T-helper 9 cell (primary cell): ENCODE data around the gene SLX4IP.
"Not testable (repeated sequence)": the region's sequence is repeated elsewhere in the genome, so short reads cannot be mapped to it uniquely, and the experiment has no call there.

Source experiments
- DNase-seq: peaks from one replicate; pipeline ENCODE4 v3.0.0-alpha.2; 2020

SLX4IP gene

DNA sequence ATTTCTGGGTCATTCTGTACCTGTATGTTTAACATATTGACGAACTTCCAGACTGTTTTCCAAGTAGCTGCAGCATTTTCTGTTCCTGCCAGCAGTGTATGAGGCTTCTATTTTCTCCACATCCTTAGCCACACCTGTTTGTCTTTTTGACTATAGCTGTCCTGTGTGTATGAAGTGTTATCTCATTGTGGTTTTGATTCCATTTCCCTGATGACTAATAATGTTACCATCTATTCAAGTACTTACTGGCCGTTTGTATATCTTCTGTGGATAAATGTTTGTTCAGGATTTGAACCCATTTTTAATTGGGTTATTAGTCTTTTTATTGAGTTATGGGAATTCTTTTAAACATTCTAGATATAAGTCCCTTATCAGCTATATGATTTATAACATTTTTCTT is 143.5 kb downstream of the SLX4IP start:
- no peak for DNase-seq

DNA sequence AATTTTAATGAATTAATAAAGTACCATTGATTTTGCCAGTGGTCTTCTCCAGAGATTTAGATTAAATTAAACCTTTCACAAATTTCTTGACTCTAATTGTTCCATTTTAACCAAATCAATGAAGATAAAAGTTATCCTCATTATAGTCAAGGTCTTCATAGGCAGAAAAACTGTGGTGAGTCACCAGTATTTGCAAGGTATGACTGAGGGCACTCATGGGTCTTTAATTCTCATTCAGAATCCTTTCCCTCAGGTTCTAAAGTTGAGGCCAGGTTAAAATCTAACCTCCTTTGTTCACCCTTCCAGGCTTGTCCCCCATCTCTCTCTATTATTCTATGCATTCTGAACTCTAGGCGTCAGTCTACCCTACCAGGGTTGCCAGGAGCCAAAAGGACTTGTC is 144.8 kb downstream of the SLX4IP start:
- DNase-seq, result no peak

DNA sequence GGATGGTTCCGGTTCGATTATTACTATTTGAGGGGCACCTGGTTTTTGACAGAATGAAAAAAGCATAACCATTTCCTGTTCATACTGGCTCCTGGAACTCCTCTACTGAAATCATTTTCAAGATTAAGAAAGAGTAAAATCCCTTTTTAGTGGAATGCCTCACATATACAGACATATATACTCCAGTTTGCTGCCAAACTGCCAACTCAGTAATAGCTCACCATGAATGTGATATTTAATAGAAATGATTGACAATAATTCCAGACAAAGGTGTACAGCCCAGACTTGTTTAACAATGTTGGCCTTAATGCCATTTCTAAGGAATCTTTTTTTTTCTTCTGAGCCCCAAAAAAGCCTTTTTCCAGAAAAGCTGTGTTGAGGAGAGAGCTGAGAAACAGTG is 145.6 kb downstream of the SLX4IP start:
- DNase-seq, result no peak

DNA sequence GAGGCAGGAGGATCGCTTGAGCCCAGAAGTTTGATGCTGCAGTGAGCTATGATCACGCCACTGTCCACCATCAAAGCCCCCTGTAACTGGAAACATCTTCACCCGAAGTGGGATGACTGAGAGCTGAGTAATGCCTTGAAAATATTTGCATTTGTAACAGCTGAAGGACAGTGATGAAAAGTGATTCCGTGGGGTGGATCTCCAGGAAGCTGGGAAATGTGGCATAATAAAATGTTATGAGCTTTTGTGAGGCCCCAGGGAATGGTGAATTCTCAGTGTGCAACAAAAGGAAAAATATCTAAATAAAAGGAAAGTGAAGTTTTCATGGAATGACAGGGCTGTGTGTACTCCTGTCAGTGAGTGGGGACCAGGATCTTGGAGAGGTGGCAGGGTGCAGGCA is 146.7 kb downstream of the SLX4IP start:
- DNase-seq, result no peak

DNA sequence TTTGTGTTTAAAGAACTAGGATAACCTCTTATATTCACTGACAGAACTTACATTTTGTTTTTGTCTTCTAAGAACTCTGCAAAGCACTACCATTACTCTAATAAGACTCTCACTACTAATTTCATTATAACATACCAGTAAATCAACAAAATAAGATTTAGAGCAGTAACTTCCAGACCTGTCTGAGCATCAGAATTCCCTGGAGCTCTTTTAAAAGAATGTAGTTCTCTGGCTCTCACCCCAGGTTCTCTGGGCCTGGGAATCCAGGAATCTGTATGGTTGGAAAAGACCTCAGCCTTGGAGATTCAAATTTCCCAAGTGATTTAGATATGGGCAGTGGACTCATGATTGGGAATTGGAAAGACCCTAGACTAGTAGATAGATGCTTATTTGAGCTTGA is 149.3 kb downstream of the SLX4IP start:
- no peak for DNase-seq

DNA sequence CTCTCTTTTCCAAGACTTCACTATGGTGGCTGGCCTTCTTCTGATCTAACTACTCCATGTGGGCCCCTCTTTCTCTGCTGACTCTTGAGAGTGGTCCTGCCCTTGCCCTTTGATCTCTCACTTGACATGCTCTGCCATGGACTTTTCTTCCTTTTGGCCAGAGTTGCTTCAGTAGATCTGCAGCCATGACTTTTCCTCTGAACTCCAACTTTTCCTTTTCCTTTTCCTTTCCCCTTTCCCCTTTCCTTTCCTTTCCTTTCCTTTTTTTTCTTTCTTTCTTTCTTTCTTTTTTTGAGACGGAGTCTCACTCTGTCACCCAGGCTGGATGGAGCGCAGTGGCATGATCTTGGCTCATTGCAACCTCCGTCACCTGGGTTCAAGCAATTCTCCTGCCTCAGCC is 150.2 kb downstream of the SLX4IP start:
- DNase-seq, result no peak

DNA sequence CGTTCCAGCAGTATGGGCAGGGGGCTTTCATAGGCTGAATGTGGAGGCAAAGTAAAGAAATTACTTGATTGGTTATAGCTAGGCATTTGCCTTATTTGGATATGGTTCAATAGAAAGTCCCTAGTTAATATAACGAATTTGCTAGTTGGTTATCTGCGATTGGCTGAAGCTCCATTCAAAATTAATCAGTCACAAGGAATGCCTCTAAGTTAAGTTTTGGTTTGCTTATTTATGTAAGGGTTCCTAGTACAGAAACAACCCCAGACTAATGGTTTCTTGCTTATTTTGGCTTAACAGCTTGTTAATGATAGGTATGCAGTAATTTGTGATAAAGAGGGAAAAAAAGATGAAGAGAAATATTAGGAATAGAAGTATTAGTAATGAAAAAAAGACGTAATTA is 151.2 kb downstream of the SLX4IP start:
- no peak for DNase-seq

DNA sequence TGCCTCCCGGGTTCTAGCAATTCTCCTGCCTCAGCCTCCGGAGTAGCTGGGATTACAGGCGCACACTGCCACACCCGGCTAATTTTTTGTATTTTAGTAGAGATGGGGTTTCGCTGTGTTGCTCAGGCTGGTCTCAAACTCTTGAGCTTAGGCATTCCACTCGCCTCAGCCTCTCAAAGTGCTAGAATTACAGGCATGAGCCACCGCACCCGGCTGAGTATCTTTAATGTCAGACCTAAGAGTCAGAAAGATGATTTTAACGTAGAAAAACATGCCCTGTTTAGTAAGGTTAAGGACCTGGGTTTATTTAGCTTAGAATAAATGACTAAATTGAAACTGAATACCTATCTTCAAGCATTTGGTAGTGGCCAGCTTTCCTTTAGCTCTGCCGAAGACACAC is 155.3 kb downstream of the SLX4IP start:
- DNase-seq, result not testable (repeated sequence)

DNA sequence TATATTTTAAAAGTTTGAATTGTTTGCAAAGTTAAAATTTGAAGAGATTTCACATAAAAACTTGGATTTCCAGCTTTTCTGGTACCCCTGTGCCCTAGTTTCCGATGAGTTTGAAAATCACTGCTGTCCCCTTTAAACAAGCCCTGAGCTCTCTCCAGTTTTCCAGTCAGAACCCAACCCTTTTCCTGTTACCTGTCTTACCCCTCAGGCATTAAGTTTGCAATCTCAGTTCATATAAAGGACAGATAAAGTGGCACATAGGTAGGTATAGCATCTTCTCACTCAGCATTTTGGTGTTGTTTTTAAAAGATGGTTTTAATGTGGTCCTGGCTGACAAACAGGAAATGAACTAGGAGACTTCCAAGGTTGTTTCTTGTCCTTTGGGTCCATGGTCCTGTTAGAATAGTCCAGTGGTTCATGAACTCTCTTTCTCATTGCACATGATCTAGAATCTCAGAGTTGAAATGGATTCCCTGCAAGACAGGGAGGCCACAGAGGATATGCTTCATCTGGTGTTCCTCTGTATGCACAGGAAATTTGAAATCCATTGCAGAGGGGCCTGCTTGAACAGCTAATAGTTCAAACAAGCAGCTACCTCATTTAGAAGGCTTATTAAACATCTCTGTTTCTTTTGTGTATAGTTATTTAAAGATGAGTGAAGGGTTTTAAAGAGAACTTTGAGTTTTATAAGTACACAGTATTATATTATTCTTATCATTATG is 156.0 kb downstream of the SLX4IP start:
- DNase-seq, result no peak

DNA sequence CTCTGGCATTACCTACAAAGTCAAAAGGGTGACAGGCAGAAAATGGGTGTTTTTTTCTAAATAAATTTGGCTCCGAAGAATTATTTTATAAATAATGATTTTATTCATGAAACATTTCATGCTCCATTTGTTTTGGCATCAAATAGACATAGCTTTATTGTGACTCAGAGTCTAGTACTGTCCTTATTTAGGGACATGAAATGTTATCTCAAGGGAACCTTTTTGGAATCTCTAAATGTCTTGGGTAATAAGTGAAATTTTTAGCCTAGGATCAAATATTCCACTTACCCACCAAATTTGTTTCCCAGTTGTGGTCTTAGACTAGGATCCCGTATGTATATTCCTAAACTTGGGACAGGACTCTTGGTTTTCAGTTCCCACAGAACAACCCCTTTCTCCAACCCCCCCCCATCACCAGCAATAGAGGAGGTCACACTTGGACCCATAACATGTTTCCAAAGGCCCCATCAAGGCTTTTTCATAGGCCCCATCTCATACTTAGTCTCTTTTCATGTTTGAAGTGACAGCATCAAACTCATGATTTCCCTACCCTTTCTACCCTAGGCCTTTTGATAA is 156.9 kb downstream of the SLX4IP start:
- DNase-seq, result no peak

DNA sequence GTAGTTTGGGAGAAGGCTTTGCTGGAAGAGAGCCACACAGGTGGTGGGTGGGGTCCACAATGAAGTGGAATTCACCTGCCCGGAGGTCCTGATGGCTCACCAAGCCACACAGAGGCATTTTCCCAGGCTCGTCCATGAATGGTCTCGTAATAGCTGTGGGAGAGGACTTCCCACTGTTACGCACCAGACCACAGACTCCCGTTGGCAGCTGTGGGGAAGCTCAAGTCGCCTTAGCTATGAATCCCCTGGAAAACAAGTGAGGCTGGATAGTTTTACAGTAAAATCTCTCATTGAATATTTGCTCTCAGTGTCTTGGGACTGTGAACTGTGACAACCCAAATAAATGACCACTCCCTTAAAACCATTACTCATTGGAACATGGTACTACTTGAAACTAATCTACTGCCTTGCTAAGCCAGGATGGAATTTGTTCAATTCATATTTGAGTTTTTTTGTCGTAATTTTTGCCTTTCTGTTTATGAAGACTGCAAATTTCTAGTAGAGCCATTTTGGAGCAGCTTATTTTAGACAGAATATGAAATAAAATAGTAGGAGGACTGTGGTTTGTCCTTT is 159.3 kb downstream of the SLX4IP start:
- DNase-seq, result no peak

DNA sequence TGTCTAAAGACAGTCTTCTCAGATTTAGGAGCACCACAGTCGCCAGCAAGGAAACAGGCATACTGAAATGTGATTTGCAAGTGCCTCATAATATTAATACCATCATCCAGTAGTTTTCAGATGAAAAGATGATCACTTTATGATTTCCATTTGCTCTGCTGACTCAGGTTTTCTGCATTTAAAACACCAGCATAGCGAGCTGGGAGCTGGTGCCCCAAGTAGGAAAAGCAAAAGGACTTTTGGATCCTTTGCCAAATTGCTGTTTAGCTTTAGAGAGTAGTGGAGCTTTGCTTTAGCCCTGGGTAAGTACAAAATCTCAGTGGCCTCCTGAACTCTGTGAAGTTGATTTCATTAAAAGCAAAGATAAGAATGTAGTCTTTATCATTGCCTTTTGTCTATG is 160.2 kb downstream of the SLX4IP start:
- no peak for DNase-seq

DNA sequence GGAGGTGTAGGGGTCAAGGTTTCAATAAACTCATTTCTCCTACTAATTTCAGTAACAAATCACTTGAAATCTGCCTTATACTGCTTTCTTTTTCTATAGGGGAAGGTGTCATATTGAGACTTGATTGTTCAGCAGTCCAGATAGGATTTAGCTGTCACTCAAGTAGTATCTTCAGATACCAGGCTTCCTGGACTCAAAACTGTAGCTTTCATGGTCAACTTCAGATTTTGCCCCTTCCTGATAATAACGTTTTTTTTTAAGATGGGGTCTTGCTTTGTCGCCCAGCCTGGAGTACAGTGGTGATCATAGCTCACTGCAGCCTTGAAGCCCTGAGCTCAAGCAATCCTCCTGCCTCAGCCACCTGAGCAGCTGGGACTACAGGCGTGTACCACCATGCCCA is 160.9 kb downstream of the SLX4IP start:
- DNase-seq, result no peak

DNA sequence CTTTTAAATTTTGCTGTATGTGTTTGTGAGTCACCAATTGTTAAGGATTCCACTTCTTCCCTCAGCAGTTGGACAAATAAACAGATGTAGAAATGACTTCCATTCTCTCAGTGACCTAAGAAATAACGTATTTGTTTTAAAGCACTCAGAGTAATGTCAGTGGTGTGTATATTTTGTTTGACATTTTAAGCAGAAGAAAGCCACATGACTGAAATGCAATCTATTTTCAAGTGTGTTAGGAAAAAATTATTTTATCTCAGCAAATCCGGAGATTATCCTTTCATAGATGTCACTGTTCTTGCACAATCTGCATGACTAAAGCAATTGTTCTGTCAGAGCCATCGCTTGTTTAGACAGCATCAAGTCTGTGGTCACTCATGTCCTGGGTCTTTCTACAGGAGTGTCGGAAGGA is 161.6 kb downstream of the SLX4IP start:
- no peak for DNase-seq

DNA sequence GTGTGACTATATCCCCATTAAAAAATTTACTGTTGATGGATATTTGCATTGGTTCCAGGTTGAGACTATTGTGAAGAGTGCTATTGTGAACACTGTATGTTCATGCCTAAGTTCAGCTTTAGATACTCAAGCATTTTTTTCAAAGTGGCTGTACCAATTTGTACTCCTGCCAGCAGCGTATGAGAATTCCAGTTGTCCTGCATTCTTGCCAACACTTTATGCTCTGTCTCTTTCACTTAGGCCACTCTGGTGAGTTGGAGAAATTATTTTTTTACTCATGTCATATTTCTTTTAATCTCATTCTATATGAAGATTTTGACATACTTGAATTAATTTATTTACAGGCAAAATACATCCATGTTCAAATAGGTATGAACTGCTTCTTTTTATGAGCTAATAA is 162.5 kb downstream of the SLX4IP start:
- DNase-seq, result no peak

DNA sequence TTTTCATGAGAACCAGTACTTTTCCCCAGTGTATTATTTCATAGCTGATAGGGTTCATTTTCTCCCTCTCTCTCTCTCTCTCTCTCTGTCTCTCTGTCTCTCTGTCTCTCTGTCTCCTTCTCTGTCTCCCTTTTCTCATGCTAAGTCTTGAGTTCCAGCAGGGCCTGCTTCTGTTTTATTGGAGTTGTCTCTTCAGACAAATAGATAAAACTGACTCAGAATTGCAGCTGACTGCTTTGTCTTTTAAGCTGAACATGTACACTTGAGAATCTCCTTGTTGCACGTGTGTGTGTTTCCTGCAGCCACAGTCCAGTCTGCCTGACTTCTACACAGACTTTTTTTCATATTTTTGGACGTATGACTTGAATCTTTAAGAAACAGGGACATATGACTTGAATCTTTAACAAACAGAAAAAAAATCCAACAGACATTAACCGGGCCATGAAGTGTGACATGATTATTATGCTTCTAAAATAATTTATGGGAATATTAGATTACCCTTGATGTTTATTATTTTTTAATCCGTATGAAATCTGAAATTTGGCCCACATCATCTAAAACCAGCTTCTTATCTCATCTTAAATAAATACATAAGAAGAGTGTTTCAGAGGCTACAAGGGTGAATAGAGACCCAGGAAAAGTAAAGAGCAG is 167.2 kb downstream of the SLX4IP start:
- DNase-seq, result no peak

DNA sequence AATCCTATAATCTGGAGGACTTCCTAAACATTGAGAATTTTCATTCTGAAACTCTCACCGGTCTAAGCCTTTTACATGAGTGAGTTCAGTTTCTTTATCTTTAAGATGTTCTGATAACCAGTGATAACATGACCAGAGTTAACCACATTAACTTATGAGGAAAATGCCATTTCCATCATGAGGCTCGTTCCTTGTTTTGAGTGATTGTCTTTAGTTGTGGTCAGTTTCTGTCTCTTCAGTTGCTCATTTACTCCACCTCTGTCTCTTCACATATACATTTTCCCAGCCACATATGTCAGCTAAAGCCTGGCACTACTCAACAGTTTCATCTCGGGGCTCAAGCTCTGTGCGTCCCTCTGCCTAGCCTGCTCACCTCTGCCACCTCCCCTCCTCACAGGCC is 168.3 kb downstream of the SLX4IP start:
- no peak for DNase-seq

DNA sequence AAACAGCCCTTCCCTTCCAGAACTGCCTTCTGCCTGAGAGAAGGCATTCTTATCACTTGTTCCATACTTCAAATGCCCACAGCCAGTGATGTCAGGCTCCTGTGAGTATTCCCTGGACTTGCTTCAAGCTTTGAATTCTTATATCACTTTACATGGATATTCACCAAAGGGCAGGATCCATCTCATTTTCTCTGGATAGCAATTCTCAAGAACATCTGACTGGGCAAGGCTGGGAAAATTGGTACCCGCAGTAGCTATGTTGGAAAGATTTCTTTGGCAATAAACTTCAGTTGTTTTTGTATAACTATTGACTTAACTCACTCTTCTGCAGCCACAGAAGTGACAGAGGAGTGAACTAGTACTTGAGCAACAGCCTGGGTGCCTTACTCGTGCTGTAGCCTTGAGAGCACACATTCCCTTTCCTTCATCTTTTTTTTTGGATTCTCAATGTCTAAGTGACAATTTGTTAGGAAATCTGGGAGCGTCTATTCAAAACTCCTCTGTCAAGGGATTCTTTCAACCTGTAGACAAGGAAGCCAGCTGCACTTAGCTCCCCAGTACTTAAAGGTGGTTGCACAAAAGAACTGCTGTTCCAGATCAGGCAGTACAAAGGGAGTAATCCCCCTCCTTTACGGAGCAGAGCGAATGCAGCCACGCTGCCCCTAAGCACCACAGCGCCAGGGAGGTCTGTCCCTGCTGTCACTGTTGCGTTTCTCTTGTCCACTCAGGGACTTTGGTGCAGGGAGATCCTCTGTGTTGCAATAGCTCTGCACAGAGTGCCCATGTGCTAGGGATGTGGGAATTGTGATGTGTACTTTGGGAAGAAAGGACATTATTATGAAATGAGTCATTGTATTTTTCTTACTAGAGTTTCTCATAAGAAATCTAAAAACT is 169.1 kb downstream of the SLX4IP start:
- DNase-seq, result no peak

DNA sequence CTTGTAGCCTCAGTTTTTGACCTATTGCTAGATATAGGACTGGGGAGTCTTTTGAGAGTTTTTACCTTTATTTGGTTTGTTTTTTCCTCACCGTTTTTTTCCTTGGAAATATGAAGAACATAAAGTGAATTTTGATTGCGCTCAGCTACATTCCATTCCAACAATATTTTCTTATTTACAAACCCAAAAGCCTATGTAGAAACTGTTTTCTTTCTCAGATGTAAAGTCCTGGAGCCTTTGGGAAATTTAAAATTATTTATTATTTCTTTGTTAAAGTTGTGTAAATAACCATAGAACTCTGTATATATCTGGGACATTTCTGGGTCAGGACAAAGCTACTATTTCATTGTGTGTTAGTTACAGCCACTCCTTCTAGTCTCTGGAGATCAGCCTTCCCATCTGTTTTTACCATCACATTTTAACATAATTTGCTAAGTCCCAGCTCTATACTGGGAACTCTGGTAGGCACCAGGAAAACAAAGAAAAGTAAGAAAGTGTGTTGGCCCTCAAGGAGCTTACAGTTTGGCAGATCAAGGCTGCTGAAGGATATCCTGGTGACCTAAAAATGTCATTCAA is 169.8 kb downstream of the SLX4IP start:
- DNase-seq, result no peak

DNA sequence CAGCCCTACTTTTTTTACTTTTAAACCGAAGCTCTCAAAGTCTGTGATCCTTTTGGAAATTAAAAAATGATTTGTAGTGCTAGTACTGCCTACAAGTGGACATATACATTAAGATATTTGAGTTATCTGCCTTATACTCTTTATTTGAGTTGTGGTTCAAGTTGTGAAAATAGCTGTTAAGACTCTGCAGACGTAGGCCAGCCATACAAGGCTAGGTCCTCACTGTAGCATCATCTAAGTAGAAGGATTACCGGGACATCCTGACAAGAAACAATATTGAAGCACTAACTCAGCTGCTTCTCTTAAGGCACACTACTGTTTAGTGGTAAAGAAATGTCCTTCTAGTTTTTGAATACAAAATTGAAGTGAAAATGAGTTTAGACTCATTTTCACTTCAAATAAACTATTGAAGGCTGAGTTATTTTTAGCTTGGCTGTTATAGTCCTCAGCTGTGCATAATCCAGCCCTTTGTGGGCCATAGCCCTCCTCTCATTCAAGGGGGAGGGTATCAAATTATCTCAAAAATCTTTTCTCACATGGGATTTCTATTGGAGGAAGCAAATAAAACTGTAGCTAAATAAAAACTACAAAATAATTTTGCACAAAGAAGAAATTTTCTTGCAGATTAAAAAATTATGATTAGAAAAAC is 170.6 kb downstream of the SLX4IP start:
- DNase-seq, result no peak

DNA sequence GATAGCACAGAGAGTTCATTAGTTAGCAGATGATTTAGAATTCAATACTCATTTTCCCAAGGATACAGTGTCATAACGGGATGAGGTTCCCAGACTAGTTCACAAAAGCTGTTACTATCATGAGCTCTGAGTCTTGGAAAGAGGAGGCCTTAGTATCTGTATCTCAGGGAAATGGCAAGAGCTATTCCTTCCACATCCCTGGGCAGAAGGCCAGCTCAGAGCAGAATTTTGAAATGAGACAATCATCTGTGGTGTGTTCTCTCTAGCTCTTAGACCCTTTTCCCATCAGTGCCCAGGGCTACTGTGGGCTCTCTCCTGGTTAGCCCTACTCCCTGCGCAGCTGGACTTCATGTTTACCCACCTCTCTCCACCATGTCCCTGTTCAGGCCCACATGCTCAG is 174.2 kb downstream of the SLX4IP start:
- DNase-seq, result no peak

DNA sequence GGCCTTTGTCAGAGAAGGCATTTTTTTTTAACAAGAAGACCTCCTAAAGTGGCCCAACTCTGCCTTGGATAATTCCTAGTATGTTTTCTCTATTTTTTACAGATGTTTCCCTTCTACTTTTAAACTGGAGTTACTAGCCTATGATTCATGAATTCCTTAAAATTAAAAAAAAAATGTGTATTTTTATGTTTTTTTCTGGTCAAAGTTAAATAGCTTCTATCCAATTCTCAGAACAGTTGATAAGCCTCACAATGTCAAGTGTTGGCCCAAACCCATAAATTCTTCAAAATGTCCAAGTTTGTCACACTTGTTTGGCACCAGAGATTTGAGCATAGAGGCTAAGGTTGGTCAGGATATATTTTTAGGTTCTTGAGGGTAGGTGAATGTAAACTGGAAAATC is 174.7 kb downstream of the SLX4IP start:
- DNase-seq, result no peak
